ENCODE results near the gene UBE2S. TPM values are rescaled to one million over a fixed set of nuclear protein-coding genes. Genes with fewer than 3 reads are reported as not detected.

The UBE2S gene
- total and polyA plus RNA-seq, 2 donors (not counting 1 experiment from before 2014, with no cell fraction given), result 20.6 to 72.7 TPM

GRCh38 chr19:55362174-55362989 lies 45.2 kb downstream of the UBE2S start:
- Mint-ChIP-seq H3K27me3 (peaks cover 11% of the 10 kb centered on the region), H3K4me1 (no peaks in the 10 kb centered on the region), H3K27ac (no peak overlapping the region), H3K9me3 (ENCODE audit: insufficient read depth) (no peaks in the 10 kb centered on the region), H3K4me3 (no peak overlapping the region)
- TF ChIP-seq EZH2 (IDR thresholded peaks at IDR 0.05; ENCODE audit: borderline replicate concordance, insufficient read depth, low read depth, low read length, poor library complexity, severe bottlenecking) (no peak), CTCF (IDR thresholded peaks at IDR 0.05) (no peak)
- Histone ChIP-seq H2AFZ (ENCODE audit: insufficient read depth, low read depth, low read length, poor library complexity, severe bottlenecking) (no peak overlapping the region), H3K9me3 (ENCODE audit: control extremely low read depth in 1 of 3, control insufficient read depth in 2 of 3, insufficient read depth in 1 of 3, low read length in 2 of 3) (no peaks in the 10 kb centered on the region), H3K27me3 (replicated peaks in 1 of 4; ENCODE audit: control extremely low read depth in 1 of 4, control insufficient read depth in 3 of 4, insufficient read depth in 4 of 4, low read length in 3 of 4) (peaks cover 0 to 10% (median under 1%) of the 10 kb centered on the region in 4 experiments), H3K36me3 (replicated peaks in 1 of 2; ENCODE audit: control extremely low read depth in 1 of 2, control insufficient read depth in 1 of 2, extremely low read depth in 1 of 2, insufficient read depth in 2 of 2, low read length in 1 of 2) (no peaks in the 10 kb centered on the region), H3K9ac (ENCODE audit: low read length) (no peak overlapping the region), H3K27ac (ENCODE audit: low read length in 2 of 2) (no peak overlapping the region), H3K4me3 (ENCODE audit: control extremely low read depth in 1 of 5, extremely low read depth in 1 of 5, insufficient read depth in 1 of 5, low read depth in 2 of 5, low read length in 4 of 5) (no peak overlapping the region), H3K4me2 (replicated peaks; ENCODE audit: low read depth, low read length, poor library complexity, severe bottlenecking) (no peak overlapping the region), H4K20me1 (ENCODE audit: control insufficient read depth, insufficient read depth, low read length, poor library complexity, severe bottlenecking) (no peaks in the 10 kb centered on the region), H3K79me2 (ENCODE audit: control insufficient read depth, insufficient read depth, low read length) (no peaks in the 10 kb centered on the region), H3K4me1 (ENCODE audit: control insufficient read depth in 2 of 2, insufficient read depth in 2 of 2, low read length in 2 of 2) (no peaks in the 10 kb centered on the region)
- no peak for DNase-seq
- ChIA-PET POLR2A (no interaction called here), CTCF (no interaction called here)
- WGBS (ENCODE audit: insufficient coverage), result 91% methylated on average over 37 of the region's 38 CpGs
- intact Hi-C loops (cut with micrococcal nuclease), result no loop called here
- ATAC-seq (ENCODE audit: low read depth), result no peak

- Histone ChIP-seq H4K20me1 (ENCODE audit: control insufficient read depth, insufficient read depth, low read length, poor library complexity, severe bottlenecking) (no peaks in the 10 kb centered on the region), H3K4me2 (replicated peaks; ENCODE audit: low read depth, low read length, poor library complexity, severe bottlenecking) (no peak overlapping the region), H3K4me1 (ENCODE audit: control insufficient read depth in 2 of 2, insufficient read depth in 2 of 2, low read length in 2 of 2) (no peaks in the 10 kb centered on the region), H3K79me2 (ENCODE audit: control insufficient read depth, insufficient read depth, low read length) (no peaks in the 10 kb centered on the region), H2AFZ (ENCODE audit: insufficient read depth, low read depth, low read length, poor library complexity, severe bottlenecking) (no peak overlapping the region), H3K9me3 (ENCODE audit: control extremely low read depth in 1 of 3, control insufficient read depth in 2 of 3, insufficient read depth in 1 of 3, low read length in 2 of 3) (peaks cover 0 to 3% (median 0%) of the 10 kb centered on the region in 3 donors), H3K4me3 (ENCODE audit: control extremely low read depth in 1 of 5, extremely low read depth in 1 of 5, insufficient read depth in 1 of 5, low read depth in 2 of 5, low read length in 4 of 5) (no peak overlapping the region), H3K27me3 (replicated peaks in 1 of 4; ENCODE audit: control extremely low read depth in 1 of 4, control insufficient read depth in 3 of 4, insufficient read depth in 4 of 4, low read length in 3 of 4) (peaks cover 0 to 10% (median 3%) of the 10 kb centered on the region in 4 experiments), H3K9ac (ENCODE audit: low read length) (no peak overlapping the region), H3K36me3 (replicated peaks in 1 of 2; ENCODE audit: control extremely low read depth in 1 of 2, control insufficient read depth in 1 of 2, extremely low read depth in 1 of 2, insufficient read depth in 2 of 2, low read length in 1 of 2) (no peaks in the 10 kb centered on the region), H3K27ac (ENCODE audit: low read length in 2 of 2) (no peak overlapping the region)
- Mint-ChIP-seq H3K4me3 (no peak overlapping the region), H3K27ac (no peak overlapping the region), H3K4me1 (no peaks in the 10 kb centered on the region), H3K9me3 (ENCODE audit: insufficient read depth) (no peaks in the 10 kb centered on the region), H3K27me3 (peaks cover 14% of the 10 kb centered on the region)
- WGBS (ENCODE audit: insufficient coverage), result 86% methylated on average over 14 of the region's 16 CpGs
- ATAC-seq (ENCODE audit: low read depth), result no peak
- DNase-seq, result no peak
- intact Hi-C loops (cut with micrococcal nuclease), result no loop called here
- POLR2A ChIA-PET, result no interaction called here
- CTCF ChIA-PET, result no interaction called here
- TF ChIP-seq EZH2 (IDR thresholded peaks at IDR 0.05; ENCODE audit: borderline replicate concordance, insufficient read depth, low read depth, low read length, poor library complexity, severe bottlenecking) (no peak), CTCF (IDR thresholded peaks at IDR 0.05) (no peak)
Observed at GRCh38 chr19:55360902-55361301, 46.7 kb downstream of the UBE2S start.
